HG03135 (cell line): ENCODE results near the gene YBX3.

Experiments used
- ATAC-seq: cut with Tn5 transposase; IDR thresholded peaks from one replicate; pipeline ENCODE4 v1.9.1; 2021; ENCODE audit warnings: mild to moderate bottlenecking, moderate library complexity; ENCODE audit not compliant: unreplicated experiment

The YBX3 gene

DNA sequence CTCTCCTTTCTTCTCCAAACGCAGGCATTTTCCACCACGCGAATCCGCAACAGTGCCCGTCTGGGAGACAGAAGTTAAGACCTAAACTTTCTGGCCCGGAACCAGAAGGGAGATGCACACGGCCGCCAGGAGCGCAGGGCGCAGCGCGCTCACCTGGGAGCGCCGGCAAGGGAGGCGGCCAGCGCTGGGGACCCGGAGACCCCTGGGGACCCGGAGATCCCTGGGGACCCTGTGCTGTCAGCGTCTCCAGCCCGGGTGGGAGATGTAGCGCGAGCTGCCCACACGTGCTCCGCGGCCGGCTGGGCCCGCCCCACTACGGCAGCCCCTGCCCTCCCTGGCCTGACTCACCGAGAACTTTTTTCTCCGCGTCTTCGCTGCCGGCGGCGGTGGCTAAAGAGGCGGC, 620 bp downstream of the YBX3 start:
- peak; percentile 47 for ATAC-seq

DNA sequence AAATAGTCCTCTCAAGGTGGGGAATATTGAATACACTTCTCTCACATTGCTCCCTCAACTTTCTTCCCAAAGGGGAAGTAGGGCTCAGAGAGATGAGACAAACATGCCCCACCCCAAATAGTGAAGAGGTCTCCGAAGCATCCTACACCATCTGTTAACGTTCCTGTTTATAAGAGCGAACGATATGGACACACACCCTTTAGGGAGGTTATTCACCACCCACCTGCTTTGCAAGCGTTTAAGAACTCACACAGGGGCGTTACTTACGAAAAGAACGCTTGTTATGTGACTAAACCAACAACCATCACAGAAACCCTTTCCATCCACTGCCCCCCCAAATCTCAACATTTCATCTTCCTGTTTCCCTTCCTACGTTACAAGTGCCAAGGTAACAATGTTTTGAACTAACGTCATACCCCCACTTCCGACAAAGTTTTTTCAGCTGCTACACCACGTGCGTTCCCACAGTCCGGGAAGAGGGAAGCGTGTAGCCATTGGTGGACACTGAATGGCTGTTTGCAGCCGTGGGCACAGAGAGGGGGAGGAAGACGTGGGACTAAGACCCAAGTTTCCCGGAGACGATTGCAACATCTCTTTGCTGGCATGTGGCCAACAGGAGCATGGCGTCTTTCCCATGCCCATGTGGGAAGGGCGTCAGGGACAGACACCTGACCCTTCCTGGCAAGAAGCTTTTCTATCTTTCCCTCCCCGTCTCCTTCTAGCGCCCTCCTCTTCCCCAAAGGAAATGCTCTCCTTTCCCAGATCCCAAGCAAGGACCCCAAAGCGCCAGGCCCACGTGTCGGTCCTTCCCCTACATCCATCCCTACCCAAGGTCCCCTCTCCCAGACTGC, 1.2 kb downstream of the YBX3 start:
- ATAC-seq, result peak; percentile 36

DNA sequence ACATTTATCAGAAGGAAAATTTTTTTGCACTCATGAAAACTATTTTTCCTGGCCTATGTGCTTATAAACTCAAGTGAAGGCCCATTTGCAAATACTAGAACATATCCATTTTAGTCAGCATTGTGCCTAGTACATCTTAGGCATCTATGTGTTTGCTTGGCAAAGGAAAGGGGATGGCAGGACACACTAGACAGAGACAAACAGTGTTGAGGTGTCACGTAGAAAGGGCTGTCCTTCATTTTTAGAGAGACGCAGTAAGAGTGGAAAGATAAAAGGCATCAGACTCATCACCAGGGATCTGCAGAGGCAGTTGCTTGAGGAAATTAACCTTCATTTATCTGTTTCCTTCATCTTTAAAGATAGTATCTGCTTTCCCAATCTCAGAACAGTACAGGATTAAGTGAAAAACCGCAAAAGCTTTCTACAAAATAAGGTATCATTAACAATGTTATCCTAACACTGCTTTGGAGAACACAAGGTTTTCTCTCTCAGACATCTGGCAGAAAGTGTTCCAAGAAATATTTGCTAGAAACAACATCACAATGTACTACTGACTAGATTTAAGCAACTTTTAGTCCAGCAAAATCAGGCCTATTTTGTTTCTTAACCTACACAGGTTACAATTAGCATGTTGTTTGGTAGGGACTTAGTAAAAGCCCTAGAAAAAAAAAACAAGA, 2.0 kb downstream of the YBX3 start:
- ATAC-seq, result no peak

DNA sequence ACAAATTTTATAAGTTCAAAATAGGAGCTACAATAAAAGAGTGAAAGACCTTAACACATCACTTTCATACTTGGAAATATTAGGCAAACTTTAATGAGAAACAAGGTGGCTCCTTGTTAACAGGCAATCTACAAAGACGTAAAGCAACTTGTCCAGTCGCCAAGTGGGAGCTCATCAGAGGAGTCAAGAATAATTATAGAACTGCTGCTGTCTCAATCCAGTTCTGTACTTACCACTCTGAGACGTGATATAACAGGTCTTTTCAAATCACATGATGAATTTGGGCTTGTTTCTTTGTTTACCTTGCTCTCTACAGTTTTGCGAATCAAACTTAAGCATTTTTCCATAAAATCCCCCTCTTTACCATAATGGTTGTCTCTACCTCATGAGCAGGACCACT, 3.6 kb downstream of the YBX3 start:
- no peak for ATAC-seq

DNA sequence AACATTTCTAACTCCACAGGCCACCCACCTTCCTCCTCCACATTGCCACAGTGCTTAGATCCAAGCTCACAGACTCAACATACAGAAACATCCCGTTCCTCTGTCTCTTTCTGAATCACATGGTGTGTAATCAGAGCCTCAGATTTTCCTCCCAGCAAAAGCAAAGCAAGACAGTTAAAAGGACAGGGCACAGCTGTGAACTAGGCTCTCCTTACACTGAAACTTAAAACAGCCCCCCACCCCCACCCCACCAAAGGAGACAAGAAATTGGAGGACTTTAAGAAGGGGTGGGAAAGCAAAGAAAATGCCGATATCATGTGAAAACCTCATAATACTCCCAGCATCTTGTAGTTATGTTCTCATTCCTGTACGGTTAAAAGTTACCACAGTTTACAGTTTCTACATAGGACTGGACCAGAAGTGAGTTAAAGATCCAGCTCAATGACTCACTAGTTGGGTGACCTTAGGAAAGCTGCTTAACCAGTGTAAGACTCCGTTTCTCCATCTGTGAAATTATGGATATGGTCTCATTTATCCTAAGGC, 4.8 kb downstream of the YBX3 start:
- ATAC-seq, result no peak

DNA sequence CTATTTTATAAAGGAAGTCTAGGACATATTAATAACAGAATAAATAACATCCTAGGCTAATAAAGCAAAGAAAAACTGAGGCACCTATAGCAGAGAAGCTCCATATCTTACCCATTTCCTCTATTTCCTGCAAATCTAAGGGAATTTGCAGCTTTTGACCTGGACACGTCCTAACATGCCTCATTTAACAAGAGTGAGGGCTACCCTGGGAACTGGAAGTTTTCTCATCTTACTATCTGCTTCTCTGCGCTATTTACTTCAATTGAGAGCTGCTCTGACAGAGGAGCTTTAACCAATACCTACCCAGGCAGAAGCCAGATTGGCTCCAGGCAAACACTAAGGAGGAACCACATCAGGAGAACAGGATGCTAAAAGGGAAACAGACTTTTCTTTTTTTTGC, 5.7 kb downstream of the YBX3 start:
- ATAC-seq, result no peak

DNA sequence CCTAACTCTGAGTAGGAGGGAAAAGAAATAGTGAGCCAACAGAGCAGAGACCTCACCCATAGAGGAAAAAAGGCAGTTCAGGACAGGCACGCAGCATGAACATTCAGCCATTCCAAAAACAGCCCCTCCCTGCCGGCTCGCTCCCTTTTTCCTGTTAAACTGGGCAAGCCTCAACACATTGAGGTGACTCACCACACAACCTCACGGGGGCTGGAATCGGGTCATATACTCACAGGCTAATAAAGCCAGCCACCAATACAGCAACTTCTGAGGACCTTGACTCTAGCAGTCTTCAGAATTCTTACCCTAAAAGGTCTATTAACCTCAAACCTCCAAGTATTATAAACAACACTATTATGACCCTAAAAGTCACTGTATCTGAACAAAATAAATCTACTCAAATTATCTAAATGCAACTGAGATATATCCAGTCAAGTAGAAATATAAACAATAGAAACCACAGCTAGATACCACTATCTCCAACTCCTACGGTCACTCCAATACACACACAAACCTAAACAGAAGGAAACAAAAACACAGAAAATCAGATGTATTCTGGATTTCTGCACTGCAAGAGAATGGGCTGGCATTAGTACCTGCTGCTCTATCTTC, 6.3 kb downstream of the YBX3 start:
- ATAC-seq, result no peak

DNA sequence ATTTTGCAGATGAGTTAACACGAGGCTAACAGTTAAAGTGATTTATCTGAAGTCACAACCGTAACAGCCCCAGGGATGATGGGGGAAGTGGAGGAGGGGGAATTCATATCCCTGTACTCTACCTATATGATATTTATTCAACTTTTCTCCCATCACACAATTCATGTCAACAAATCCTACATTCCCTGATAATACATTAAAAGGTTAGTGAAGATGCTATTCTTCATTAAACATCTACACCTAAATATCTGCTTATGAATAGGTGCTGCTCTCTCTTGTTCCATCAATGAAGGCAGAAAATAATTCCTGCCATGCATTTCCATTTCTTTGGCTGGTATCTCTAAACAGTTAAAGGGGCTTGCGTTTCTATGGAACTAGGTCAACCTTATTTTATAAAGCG, 6.8 kb downstream of the YBX3 start:
- no peak for ATAC-seq

DNA sequence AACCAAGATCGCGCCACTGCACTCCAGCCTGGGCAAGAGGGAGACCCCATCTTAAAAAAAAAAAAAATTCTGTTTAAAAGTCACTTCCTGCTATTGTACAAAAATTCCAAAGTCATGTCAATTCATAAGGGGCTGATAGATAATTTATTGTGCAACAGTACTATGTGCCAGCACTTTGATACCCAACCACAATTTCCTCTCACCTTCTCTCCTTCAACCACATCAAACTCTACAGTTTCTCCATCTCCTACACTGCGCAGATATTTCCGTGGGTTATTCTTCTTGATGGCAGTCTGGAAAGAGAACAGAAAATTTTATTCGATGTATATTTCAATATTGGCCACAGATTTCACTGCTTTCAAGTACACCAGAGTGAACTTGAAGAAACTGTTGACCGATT, 7.6 kb downstream of the YBX3 start:
- ATAC-seq, result no peak

DNA sequence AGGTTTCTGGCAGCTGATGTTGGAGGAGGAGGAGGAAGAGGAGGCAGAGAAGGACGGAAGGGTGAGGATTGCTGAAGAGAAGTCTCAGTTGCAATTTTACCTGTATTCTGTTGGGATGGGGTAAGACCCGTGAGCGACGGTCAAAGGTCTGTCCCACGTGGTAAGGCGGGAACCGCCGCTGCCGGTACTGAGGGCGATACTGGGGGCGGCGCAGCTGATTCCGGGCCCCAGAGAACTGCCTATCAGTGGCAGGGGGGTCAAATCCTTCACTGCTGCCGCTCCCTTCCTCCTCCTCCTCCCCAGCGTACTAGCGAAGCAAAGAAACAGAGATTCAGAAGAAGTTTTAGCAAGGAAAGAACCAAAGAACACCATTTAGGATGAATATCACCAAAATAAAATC, 13.3 kb downstream of the YBX3 start:
- ATAC-seq, result no peak

DNA sequence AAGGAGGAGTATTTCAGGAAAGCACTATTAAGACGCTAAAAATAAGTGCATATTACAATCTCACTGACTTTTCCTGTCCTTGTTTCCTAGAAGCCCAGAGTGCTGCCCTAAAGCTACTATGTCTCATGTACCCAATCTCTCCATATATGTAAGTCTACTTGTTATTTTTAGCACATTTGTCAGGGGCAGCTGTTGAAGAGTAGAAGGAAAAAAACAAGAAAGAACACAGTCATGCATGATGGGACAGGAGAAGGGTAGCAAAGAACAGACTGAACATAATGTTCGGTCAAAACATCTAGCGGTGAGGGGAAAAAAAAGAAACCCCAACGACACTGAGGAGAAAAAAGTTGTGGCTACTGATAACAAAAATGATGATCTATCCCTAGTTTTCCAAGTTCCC, 14.3 kb downstream of the YBX3 start:
- no peak for ATAC-seq

DNA sequence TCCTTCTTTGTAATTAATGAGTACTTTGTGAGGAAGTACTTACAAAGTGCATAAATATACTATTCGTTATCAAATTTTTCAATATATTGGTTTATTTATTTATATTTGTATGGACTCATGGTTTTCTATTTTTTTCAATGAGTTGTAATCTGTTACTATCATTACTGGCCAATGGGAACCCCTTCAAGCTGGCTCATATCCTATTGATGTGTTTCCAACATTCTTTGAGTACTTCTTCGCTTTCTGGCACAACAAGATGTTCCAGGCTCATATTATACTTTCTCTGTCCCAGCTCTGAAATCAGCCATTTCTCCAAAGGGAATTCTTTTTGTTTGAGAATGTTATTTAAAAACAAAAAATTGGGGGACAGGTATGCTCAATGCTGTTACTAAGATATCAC, 17.5 kb downstream of the YBX3 start:
- ATAC-seq, result no peak

DNA sequence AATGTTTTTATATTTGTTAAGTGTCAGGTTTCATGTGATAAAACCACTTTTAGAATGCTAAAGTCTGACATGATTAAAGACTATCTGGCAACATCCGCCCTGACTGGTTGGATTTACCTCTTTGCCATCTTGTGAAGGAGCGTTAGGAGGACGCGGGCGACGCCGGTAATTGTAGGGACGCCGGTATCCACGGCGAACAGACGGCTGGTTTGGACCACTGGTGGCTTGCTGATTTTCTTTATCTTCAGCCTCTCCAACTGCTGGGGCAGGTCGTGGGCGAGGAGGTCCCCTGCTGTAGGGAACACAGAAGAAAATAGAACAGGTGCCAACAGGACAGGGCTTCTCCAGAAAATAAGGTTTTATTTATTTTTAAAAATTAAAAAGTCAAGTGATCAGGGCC, 21.3 kb downstream of the YBX3 start:
- ATAC-seq, result no peak

DNA sequence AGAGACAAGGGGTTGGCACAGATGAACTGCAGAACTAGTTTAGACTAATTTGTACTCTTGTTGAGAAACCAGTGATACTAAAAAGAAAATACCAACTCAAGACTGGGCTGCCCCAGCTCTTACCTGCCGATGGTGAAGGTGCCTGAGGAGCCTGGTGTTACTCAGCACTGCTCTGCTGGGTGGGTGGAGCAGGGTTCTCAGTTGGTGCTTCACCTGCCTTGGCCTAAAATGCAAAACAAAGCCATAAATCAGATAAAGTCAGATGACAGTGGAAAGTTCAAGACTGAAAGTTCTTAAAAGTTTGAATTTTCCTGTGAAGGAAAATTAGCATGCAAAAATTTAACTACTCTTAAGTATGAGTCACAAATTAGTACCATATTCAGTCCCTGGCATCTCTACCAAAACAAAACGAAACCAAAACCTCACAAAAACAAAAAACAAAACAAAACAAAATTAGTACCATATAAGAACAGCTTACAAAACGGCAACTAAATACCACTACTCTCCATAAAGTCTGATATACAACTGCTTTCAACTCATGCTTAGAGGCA, 21.9 kb downstream of the YBX3 start:
- no peak for ATAC-seq

DNA sequence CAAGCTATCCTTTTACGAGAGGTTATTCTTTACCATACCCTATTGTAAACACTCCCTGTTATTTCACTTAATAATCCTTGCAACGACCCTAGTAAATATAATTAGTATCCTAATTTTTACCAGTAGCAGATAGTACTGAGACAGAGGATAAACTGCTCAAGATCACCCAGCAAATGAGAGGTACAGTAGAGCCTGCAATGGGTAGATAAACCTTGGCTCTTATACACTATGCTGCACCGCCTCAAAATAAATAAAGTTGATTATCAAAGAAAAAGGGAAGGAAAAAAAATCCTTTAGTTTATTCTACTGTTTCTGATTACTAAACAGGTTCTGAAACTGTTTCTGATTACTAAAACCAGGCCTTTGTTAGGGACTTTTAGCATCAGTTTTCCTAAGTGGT, 22.5 kb downstream of the YBX3 start:
- no peak for ATAC-seq

DNA sequence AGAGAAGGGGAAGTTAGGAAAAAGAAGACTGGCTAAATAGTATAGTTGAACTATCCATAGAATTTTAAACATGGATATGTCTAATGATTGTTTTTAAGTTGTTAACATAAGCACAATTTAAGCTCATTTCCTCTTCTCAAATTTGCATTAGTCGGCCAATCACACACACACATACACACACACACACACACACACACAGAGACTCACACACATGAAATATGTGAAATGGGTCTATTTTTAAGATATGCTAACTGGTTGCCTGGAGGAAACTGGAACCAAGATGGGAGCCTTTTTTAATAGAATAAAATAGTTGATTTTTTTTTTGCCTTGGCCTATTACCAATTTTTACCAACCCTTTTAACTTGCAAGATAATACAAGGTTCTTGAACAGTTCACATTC, 25.3 kb downstream of the YBX3 start:
- no peak for ATAC-seq

DNA sequence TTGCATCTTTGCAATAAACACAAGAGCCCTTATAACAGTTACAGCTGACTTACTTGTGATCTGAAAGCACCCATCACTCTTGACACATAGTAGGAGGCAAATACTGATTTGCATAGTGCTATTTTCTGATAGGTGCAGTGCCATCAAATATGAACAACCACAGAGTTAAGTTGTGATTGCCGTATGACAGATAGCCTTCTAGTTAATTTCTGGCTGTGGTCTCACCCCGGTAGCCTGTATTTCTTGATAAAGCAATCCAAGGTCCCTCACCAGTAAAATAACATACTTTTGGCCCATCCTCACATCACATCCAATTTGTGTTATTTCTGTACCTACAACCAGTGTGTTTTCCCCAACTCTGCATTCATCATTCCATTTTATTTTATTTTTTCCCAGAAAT, 26.0 kb downstream of the YBX3 start:
- no peak for ATAC-seq

DNA sequence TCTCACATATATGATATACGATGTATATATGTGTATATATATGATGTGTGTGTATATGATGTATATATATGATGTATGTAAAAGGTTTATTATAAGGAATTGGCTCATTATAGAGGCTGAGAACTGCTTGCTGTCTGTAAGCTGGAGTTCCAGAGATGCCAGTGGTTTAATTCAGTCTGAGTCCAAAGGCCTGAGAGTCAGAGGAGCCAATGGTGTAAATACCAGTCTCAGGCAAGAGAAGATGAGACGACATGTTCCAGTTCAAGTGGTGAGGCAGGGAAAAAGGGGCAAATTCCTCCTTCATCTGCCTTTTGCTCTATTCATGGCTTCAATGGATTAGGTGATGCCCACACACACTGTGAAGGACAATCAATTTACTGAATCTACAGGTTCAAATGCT, 32.2 kb downstream of the YBX3 start:
- no peak for ATAC-seq

DNA sequence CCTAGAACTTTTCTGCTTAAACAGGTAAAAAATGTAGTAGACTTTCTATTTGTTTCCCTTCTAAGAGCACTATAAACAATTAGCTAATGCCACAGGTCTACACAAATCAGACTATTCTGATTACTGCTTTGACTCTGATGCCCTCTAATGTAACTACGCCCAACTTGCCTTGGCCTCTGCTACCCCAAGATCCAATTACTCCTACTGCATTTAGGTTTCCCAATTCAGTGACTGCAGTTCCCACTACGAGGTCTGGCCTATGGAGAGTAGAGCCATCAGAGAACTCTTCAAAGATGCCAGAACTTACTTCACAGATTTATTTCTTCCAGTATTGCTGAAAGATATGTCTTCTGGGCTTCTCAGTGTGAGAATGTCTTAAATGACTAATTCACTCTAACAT, 34.0 kb downstream of the YBX3 start:
- ATAC-seq, result no peak

DNA sequence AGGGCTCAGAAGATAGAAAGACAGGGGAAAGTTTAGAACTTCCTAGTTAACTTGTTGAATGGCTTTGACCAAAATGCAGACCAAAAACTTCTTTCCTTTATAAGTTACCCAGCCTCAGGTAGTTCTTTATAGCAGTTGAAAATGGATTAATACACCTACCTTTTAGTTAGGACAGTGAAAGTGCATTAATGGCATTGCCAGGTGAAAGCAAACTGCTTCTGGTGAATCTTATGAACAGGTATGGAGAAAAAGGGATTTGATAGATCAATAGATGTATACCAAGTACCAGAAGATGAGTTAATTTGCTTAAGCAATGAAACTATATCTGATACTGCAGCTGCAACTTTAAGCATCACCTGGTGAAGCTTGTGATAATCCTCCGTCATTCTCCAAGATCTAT, 35.1 kb downstream of the YBX3 start:
- no peak for ATAC-seq

DNA sequence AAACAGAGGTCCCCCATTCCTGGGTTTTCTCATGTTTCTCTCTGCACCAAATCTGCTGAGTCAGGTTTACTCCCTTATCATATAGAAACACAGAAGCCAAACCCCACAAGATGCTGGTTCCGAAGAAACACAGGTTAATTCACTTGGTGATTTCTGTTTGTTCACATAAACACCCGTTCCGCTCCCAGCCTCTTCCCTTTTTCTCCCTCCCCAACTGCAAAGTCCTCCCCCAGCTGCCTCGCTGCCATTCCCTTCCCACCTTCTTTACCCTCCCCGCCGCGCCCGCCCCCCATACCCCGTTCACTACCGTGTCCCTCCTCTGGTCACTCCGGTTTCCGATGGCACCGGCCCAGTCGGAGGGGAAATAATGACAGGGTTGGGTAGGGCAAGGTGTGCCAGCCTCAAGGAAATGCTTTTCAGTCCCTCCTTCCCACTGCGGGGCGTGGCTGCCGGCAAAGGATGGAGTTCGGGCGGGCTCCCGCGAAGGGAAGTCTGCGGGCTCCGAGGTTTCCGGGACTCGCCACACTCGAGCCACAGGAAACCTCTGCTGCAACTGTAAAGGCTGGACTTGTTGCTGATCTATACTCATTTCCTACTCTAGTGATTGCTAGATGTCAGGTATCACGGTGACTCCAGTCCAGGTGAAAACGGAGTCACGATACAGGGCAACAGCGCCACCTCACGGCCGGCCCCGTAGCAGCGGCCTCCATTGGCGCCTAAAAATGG, 49.3 kb downstream of the YBX3 start, which contains the start of gene STYK1:
Gene STYK1, minus strand, starts transcription at position 394 of the 726 bp plus-strand sequence. CDS start 39,434 bp downstream, outside the sequence.
- peak; percentile 72 for ATAC-seq
